Panc1 (cell line): ENCODE data around the gene MYL3.

Experiments
- CTCF ChIP-seq: fragments of 450-650 bp; IDR thresholded peaks from 2 replicates; pipeline ENCODE4 v1.5.1; 2017; ENCODE audit warnings: mild to moderate bottlenecking
- POLR2AphosphoS5 ChIP-seq: IDR thresholded peaks from 2 replicates; pipeline ENCODE4 v1.6.1; 2012; ENCODE audit warnings: mild to moderate bottlenecking, low read depth, low read length, moderate library complexity
- TF ChIP-seq, protein P1 (sequence below), 2 experiments: IDR thresholded peaks; 2 replicates each; pipeline ENCODE4 v1.6.1; 2011 to 2012; ENCODE audit warnings: low read depth in 2 of 2, control low read depth in 1 of 2, low read length in 1 of 2, mild to moderate bottlenecking in 1 of 2, moderate library complexity in 1 of 2; ENCODE audit not compliant: insufficient read depth in 1 of 2

GRCh38 chr3:46865546-46865945, 2.3 kb upstream of the MYL3 start:
- TF ChIP-seq CTCF = no peak
- TF ChIP-seq, protein P1, sequence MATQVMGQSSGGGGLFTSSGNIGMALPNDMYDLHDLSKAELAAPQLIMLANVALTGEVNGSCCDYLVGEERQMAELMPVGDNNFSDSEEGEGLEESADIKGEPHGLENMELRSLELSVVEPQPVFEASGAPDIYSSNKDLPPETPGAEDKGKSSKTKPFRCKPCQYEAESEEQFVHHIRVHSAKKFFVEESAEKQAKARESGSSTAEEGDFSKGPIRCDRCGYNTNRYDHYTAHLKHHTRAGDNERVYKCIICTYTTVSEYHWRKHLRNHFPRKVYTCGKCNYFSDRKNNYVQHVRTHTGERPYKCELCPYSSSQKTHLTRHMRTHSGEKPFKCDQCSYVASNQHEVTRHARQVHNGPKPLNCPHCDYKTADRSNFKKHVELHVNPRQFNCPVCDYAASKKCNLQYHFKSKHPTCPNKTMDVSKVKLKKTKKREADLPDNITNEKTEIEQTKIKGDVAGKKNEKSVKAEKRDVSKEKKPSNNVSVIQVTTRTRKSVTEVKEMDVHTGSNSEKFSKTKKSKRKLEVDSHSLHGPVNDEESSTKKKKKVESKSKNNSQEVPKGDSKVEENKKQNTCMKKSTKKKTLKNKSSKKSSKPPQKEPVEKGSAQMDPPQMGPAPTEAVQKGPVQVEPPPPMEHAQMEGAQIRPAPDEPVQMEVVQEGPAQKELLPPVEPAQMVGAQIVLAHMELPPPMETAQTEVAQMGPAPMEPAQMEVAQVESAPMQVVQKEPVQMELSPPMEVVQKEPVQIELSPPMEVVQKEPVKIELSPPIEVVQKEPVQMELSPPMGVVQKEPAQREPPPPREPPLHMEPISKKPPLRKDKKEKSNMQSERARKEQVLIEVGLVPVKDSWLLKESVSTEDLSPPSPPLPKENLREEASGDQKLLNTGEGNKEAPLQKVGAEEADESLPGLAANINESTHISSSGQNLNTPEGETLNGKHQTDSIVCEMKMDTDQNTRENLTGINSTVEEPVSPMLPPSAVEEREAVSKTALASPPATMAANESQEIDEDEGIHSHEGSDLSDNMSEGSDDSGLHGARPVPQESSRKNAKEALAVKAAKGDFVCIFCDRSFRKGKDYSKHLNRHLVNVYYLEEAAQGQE (IDR thresholded peaks at IDR 0.05; ENCODE audit: insufficient read depth in 1 of 2, low read depth in 2 of 2, low read length in 1 of 2) = no peak
- TF ChIP-seq POLR2AphosphoS5 = no peak
